Measurements from ENCODE around the gene TRPV5. TPM values are rescaled to one million over a fixed set of nuclear protein-coding genes. Genes with fewer than 3 reads are reported as not detected.
A peak's percentile ranks its signal among the peaks of the same experiment; 100 is the strongest.

Gene TRPV5
- total and polyA plus RNA-seq, 7 experiments from 2014 or later = not detected

- Mint-ChIP-seq H3K27ac (no peak overlapping the region), H3K36me3 (peaks cover 0 to 29% (median 9%) of the 10 kb centered on the region in 5 donors), H3K4me1 (peaks cover 0 to 4% (median 0%) of the 10 kb centered on the region in 7 donors), H3K9me3 (no peaks in the 10 kb centered on the region), H3K27me3 (peaks cover 0 to 1% (median 0%) of the 10 kb centered on the region in 5 donors), H3K4me3 (no peak overlapping the region)
- no peak overlapping the region for H3K27ac ChIP-seq (ENCODE audit: low read depth, low read length)
- no peaks in the 10 kb centered on the region for H3K9me3 ChIP-seq (ENCODE audit: control insufficient read depth in 2 of 3, low read length in 3 of 3)
- no peak for DNase-seq
- ChIA-PET CTCF (interaction anchor here (0.6 to 1.1 kb wide), 2 partner anchors 8 to 1948 kb away, joined by 3 to 5 read pairs; no protein-coding TSS in a partner anchor), POLR2A (interaction anchor here (1.0 kb wide), 1 partner anchor 12 kb away, joined by 3 read pairs; no protein-coding TSS in a partner anchor)
- no peak for ATAC-seq
- H3K4me1 ChIP-seq (ENCODE audit: control insufficient read depth in 2 of 2, insufficient read depth in 2 of 2, low read length in 2 of 2) = no peaks in the 10 kb centered on the region
- no peak overlapping the region for H3K4me3 ChIP-seq (ENCODE audit: low read length)
- H3K36me3 ChIP-seq (ENCODE audit: control insufficient read depth in 2 of 3, insufficient read depth in 3 of 3, low read length in 3 of 3) = peaks cover 0 to 41% (median 0%) of the 10 kb centered on the region in 3 experiments
- H3K27me3 ChIP-seq (ENCODE audit: control insufficient read depth in 2 of 2, insufficient read depth in 2 of 2, low read length in 2 of 2) = no peaks in the 10 kb centered on the region
- intact Hi-C loops (cut with micrococcal nuclease) = no loop called here
Measured at GRCh38 chr7:142870566-142871259, 62.8 kb downstream of the TRPV5 start.

- Histone ChIP-seq H3K36me3 (ENCODE audit: control insufficient read depth in 2 of 3, insufficient read depth in 3 of 3, low read length in 3 of 3) (peaks cover 0 to 41% (median 0%) of the 10 kb centered on the region in 3 experiments), H3K4me3 (ENCODE audit: low read length) (no peak overlapping the region), H3K4me1 (ENCODE audit: control insufficient read depth in 2 of 2, insufficient read depth in 2 of 2, low read length in 2 of 2) (no peaks in the 10 kb centered on the region), H3K27me3 (ENCODE audit: control insufficient read depth in 2 of 2, insufficient read depth in 2 of 2, low read length in 2 of 2) (no peaks in the 10 kb centered on the region), H3K9me3 (ENCODE audit: control insufficient read depth in 2 of 3, low read length in 3 of 3) (no peaks in the 10 kb centered on the region), H3K27ac (ENCODE audit: low read depth, low read length) (no peak overlapping the region)
- DNase-seq = no peak
- POLR2A ChIA-PET = interaction anchor here (1.0 kb wide), 1 partner anchor 11 kb away, joined by 3 read pairs; no protein-coding TSS in a partner anchor
- intact Hi-C loops (cut with micrococcal nuclease) = no loop called here
- H3K4me3 Mint-ChIP-seq = no peak overlapping the region
- H3K27me3 Mint-ChIP-seq = no peaks in the 10 kb centered on the region
- H3K27ac Mint-ChIP-seq = no peak overlapping the region
- CTCF ChIA-PET = no interaction called here
- peaks cover 0 to 4% (median 0%) of the 10 kb centered on the region in 7 donors for H3K4me1 Mint-ChIP-seq
- peaks cover 0 to 29% (median 9%) of the 10 kb centered on the region in 5 donors for H3K36me3 Mint-ChIP-seq
- no peaks in the 10 kb centered on the region for H3K9me3 Mint-ChIP-seq
- ATAC-seq = no peak
Measured at GRCh38 chr7:142870147-142870559, 63.4 kb downstream of the TRPV5 start.

- H3K4me3 ChIP-seq (ENCODE audit: low read length) = no peak overlapping the region
- H3K4me1 Mint-ChIP-seq = peaks cover 0 to 7% (median 4%) of the 10 kb centered on the region in 7 donors
- DNase-seq (no peak), ATAC-seq (no peak)
- intact Hi-C loops (cut with micrococcal nuclease) = no loop called here
- no peak overlapping the region for H3K27ac ChIP-seq (ENCODE audit: low read depth, low read length)
- H3K36me3 Mint-ChIP-seq = peaks cover 0 to 34% (median 9%) of the 10 kb centered on the region in 5 donors
- peak overlapping the region in 1 of 9 donors; percentile 41 for H3K27ac Mint-ChIP-seq
- no peaks in the 10 kb centered on the region for H3K4me1 ChIP-seq (ENCODE audit: control insufficient read depth in 2 of 2, insufficient read depth in 2 of 2, low read length in 2 of 2)
- H3K9me3 ChIP-seq (ENCODE audit: control insufficient read depth in 2 of 3, low read length in 3 of 3) = no peaks in the 10 kb centered on the region
- H3K4me3 Mint-ChIP-seq = no peak overlapping the region
- ChIA-PET CTCF (interaction anchor here (1.1 to 1.2 kb wide), 2 partner anchors 18 to 335 kb away, joined by 3 to 4 read pairs; no protein-coding TSS in a partner anchor), POLR2A (interaction anchor here (0.7 kb wide), 1 partner anchor 51 kb away, joined by 7 read pairs; no protein-coding TSS in a partner anchor)
- H3K9me3 Mint-ChIP-seq = no peaks in the 10 kb centered on the region
- H3K27me3 Mint-ChIP-seq = no peaks in the 10 kb centered on the region
- H3K27me3 ChIP-seq (ENCODE audit: control insufficient read depth in 2 of 2, insufficient read depth in 2 of 2, low read length in 2 of 2) = no peaks in the 10 kb centered on the region
- peaks cover 0 to 41% (median 0%) of the 10 kb centered on the region in 3 experiments for H3K36me3 ChIP-seq (ENCODE audit: control insufficient read depth in 2 of 3, insufficient read depth in 3 of 3, low read length in 3 of 3)
Measured at GRCh38 chr7:142869434-142869833, 64.1 kb downstream of the TRPV5 start.

- H3K27ac Mint-ChIP-seq = peak overlapping the region in 2 of 9 donors; percentile 41 to 75
- H3K27ac ChIP-seq (ENCODE audit: low read depth, low read length) = no peak overlapping the region
- peaks cover 0 to 7% (median 4%) of the 10 kb centered on the region in 7 donors for H3K4me1 Mint-ChIP-seq
- H3K36me3 Mint-ChIP-seq = peaks cover 0 to 35% (median 9%) of the 10 kb centered on the region in 5 donors
- peak in 1 of 9 donors; percentile 18 for DNase-seq
- H3K4me3 Mint-ChIP-seq = no peak overlapping the region
- ChIA-PET CTCF (interaction anchor here (1.1 to 1.2 kb wide), 2 partner anchors 17 to 334 kb away, joined by 3 to 4 read pairs; no protein-coding TSS in a partner anchor), POLR2A (interaction anchor here (0.7 to 1.2 kb wide), 3 partner anchors 20 to 70 kb away, joined by 3 to 7 read pairs (median 3); no protein-coding TSS in a partner anchor)
- peaks cover 0 to 45% (median 0%) of the 10 kb centered on the region in 3 experiments for H3K36me3 ChIP-seq (ENCODE audit: control insufficient read depth in 2 of 3, insufficient read depth in 3 of 3, low read length in 3 of 3)
- H3K4me3 ChIP-seq (ENCODE audit: low read length) = no peak overlapping the region
- no peaks in the 10 kb centered on the region for H3K27me3 Mint-ChIP-seq
- H3K27me3 ChIP-seq (ENCODE audit: control insufficient read depth in 2 of 2, insufficient read depth in 2 of 2, low read length in 2 of 2) = no peaks in the 10 kb centered on the region
- H3K9me3 Mint-ChIP-seq = no peaks in the 10 kb centered on the region
- ATAC-seq = no peak
- intact Hi-C loops (cut with micrococcal nuclease) = no loop called here
- no peaks in the 10 kb centered on the region for H3K9me3 ChIP-seq (ENCODE audit: control insufficient read depth in 2 of 3, low read length in 3 of 3)
- no peaks in the 10 kb centered on the region for H3K4me1 ChIP-seq (ENCODE audit: control insufficient read depth in 2 of 2, insufficient read depth in 2 of 2, low read length in 2 of 2)
Measured at GRCh38 chr7:142868986-142869415, 64.5 kb downstream of the TRPV5 start.

- intact Hi-C loops (cut with micrococcal nuclease) = no loop called here
- Mint-ChIP-seq H3K4me1 (peaks cover 0 to 7% (median 4%) of the 10 kb centered on the region in 7 donors), H3K36me3 (peaks cover 0 to 36% (median 9%) of the 10 kb centered on the region in 5 donors), H3K27ac (peak overlapping the region in 1 of 9 donors; percentile 75), H3K9me3 (no peaks in the 10 kb centered on the region), H3K27me3 (no peaks in the 10 kb centered on the region), H3K4me3 (no peak overlapping the region)
- Histone ChIP-seq H3K27ac (ENCODE audit: low read depth, low read length) (no peak overlapping the region), H3K4me1 (ENCODE audit: control insufficient read depth in 2 of 2, insufficient read depth in 2 of 2, low read length in 2 of 2) (no peaks in the 10 kb centered on the region), H3K27me3 (ENCODE audit: control insufficient read depth in 2 of 2, insufficient read depth in 2 of 2, low read length in 2 of 2) (no peaks in the 10 kb centered on the region), H3K36me3 (ENCODE audit: control insufficient read depth in 2 of 3, insufficient read depth in 3 of 3, low read length in 3 of 3) (peaks cover 0 to 51% (median 0%) of the 10 kb centered on the region in 3 experiments), H3K4me3 (ENCODE audit: low read length) (no peak overlapping the region), H3K9me3 (ENCODE audit: control insufficient read depth in 2 of 3, low read length in 3 of 3) (no peaks in the 10 kb centered on the region)
- POLR2A ChIA-PET = interaction anchor here (0.7 to 1.2 kb wide), 3 partner anchors 10 to 69 kb away, joined by 3 read pairs; no protein-coding TSS in a partner anchor
- DNase-seq (peak in 1 of 9 donors; percentile 13), ATAC-seq (no peak)
- CTCF ChIA-PET = interaction anchor here (1.1 to 3.4 kb wide), 3 partner anchors 13 to 334 kb away, joined by 3 to 24 read pairs (median 4); partner anchors contain the start of gene EPHB6
Measured at GRCh38 chr7:142868188-142868985, 65.2 kb downstream of the TRPV5 start.
